ENCODE measurements around the gene EML4. TPM values are rescaled to one million over a fixed set of nuclear protein-coding genes. Genes with fewer than 3 reads are reported as not detected.

Gene EML4
- total RNA-seq, 1 donor from 2014 or later = 109 TPM

DNA sequence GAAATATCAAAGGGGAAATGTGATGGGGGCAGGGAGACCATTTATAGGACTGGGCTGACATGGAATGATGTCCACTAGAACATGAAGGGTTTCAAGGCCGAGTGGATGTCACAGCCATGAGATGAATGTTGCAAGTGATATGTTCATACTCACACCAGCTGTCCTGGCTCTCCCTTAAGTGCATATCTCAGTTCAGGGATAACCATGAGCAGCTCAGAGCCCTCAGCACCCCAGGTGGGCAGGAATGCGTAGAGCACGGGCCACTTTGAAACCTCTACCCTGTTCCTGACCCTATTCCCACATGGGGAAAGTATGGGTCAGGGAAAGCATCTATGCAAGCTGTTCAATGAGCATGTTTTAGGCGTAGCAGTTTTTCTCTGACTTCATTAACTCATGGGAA, 12.4 kb upstream of the EML4 start:
- no peak overlapping the region for H3K4me3 ChIP-seq
- ATAC-seq = no peak
- TF ChIP-seq CTCF (IDR thresholded peaks at IDR 0.05) = no peak

DNA sequence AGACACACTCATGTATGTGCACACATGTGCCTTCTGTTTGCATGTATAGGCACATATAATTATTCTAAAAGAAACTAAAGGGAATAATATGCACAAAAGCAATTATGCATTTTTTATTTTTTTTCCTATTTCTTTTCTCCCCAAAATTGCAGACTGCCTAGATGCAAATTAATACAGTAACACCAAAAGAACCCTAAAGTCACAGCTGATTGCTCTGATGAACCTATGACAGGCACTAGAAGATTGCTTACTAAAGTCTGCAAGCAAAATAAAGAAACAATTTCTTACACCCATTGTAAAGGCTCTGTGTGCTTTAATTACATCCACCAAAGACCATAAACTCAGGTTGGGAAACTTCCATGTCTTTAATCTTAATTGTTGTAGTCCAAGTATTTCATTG, 7.7 kb upstream of the EML4 start:
- no peaks in the 10 kb centered on the region for H3K9me3 ChIP-seq
- DNase-seq (no peak), ATAC-seq (no peak)
- TF ChIP-seq CTCF (IDR thresholded peaks at IDR 0.05) = no peak
- H3K36me3 ChIP-seq = no peaks in the 10 kb centered on the region
- H3K4me3 ChIP-seq = no peak overlapping the region
- no peaks in the 10 kb centered on the region for H3K27me3 ChIP-seq (ENCODE audit: low read depth)
- no peak overlapping the region for H3K27ac ChIP-seq
- intact Hi-C loops (cut with DNase I) = no loop called here
- no peaks in the 10 kb centered on the region for H3K4me1 ChIP-seq

More for the DNA sequence above, 12.4 kb upstream of the EML4 start:
- Histone ChIP-seq H3K27ac (no peak overlapping the region), H3K36me3 (no peaks in the 10 kb centered on the region), H3K27me3 (ENCODE audit: low read depth) (no peaks in the 10 kb centered on the region), H3K9me3 (no peaks in the 10 kb centered on the region), H3K4me1 (no peaks in the 10 kb centered on the region)
- intact Hi-C loops (cut with DNase I) = no loop called here
- DNase-seq = no peak

DNA sequence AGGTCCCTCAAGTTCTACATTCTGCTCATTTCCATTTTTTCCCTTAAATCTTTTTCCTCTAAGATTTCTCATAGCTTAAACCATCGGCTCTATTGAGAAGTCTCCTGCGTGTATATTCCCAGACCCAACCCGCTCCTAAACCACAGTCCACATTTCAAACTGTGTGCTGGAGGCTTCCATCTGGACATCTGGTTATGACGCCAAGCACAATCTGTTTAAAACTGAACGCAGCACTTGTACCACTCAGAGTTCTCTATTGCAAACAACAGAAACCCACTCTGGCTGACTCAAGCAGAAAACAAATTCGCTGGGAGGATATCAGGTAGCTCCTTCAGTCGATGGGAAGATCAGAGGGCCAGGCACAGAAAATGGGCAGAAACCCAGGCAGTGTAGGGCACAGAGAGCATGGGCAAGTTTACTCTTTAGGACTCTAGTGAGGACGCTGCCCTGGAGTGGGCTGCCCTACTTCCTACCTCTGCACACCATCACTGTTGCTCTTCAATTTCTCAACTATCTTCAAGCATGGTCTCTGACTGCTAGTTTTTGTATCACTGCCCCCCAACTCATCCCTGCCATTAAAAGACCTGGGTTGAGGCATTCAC, 5.6 kb upstream of the EML4 start:
- Histone ChIP-seq H3K36me3 (no peaks in the 10 kb centered on the region), H3K4me1 (no peaks in the 10 kb centered on the region), H3K27ac (no peak overlapping the region), H3K27me3 (ENCODE audit: low read depth) (no peaks in the 10 kb centered on the region), H3K9me3 (no peaks in the 10 kb centered on the region), H3K4me3 (no peak overlapping the region)
- ATAC-seq (peak; percentile 64 to 75), DNase-seq (no peak)
- TF ChIP-seq CTCF (IDR thresholded peaks at IDR 0.05) = no peak
- intact Hi-C loops (cut with DNase I) = no loop called here

DNA sequence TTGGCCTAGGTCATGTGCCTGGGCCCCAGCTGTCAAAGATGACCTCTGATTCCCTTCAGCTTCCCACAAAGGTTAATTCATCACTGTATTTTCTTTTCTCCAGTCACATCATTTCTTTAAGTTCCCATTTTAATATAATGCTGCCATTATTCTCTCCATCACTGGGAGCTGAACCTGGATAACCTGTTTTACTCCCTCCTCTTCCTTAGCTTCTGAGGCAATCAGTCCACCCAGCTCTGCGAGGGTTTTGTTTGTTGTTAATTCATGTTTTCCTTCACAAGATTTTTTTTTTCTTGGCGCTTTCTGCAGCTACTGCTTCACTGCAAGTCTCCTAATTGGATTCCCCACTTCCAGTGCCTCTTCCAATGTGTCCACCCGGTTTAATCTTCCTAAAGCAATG, 5.1 kb upstream of the EML4 start:
- H3K4me3 ChIP-seq = no peak overlapping the region
- no peak for TF ChIP-seq CTCF (IDR thresholded peaks at IDR 0.05)
- intact Hi-C loops (cut with DNase I) = no loop called here

DNA sequence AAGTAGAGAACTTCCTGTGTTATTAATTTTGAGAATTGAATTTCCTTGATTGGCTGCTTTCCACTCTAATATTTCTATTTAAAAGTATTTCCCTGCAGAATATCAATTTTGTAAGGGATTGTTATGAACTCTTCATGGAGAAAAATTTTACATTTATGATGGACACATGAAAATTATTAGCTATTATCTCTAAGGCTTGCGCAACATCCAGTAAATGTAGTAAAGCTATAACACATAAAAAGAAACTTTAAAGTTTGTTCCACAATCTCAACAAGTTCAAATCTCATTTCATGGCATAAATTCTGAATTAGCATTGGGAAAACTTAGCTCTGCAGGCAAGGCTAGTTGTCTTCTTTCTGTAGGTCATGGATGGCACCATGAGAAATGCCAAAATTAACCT, 4.2 kb upstream of the EML4 start:
- H3K4me1 ChIP-seq = no peaks in the 10 kb centered on the region
- TF ChIP-seq CTCF (IDR thresholded peaks at IDR 0.05) = no peak
- H3K27me3 ChIP-seq (ENCODE audit: low read depth) = no peaks in the 10 kb centered on the region
- no peak for ATAC-seq
- intact Hi-C loops (cut with DNase I) = no loop called here
- H3K27ac ChIP-seq = no peak overlapping the region
- no peak overlapping the region for H3K4me3 ChIP-seq
- H3K9me3 ChIP-seq = no peaks in the 10 kb centered on the region
- H3K36me3 ChIP-seq = no peaks in the 10 kb centered on the region
- DNase-seq = no peak

More for the DNA sequence above, 5.1 kb upstream of the EML4 start:
- Histone ChIP-seq H3K27me3 (ENCODE audit: low read depth) (no peaks in the 10 kb centered on the region), H3K27ac (no peak overlapping the region), H3K36me3 (no peaks in the 10 kb centered on the region), H3K4me1 (no peaks in the 10 kb centered on the region), H3K9me3 (no peaks in the 10 kb centered on the region)
- ATAC-seq (no peak), DNase-seq (no peak)
